ENCODE measurements around the gene ZNF648.

ZNF648 gene

DNA sequence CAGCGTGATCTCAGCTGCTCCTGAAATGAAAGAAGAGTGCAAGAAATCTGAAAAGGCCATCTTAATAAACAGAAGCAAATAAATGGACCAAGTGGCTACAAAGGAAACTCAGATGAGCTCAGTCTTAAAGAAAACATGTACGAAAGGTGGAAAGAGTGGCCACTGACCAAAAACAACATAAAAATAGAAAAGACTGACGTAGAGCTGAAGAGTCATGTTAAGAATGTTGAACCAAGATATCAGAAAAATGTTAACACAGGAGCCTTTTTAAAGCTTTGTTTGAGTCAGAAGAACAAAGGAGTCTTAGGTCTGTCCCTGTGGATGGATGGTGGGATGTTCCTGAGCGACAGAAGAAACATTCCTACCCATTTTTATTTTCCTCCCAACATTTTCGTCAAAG lies 30.8 kb upstream of the ZNF648 start:
- no peak overlapping the region for H2AFZ ChIP-seq (ENCODE audit: low read depth, low read length, severe bottlenecking)
- no peaks in the 10 kb centered on the region for H3K9me3 ChIP-seq (ENCODE audit: insufficient read depth, low read length)
- H3K9ac ChIP-seq (ENCODE audit: low read length), result no peak overlapping the region
- H4K20me1 ChIP-seq (ENCODE audit: low read depth, low read length), result no peaks in the 10 kb centered on the region
- no peaks in the 10 kb centered on the region for H3F3A ChIP-seq (ENCODE audit: insufficient read depth)
- no peaks in the 10 kb centered on the region for H3K36me3 ChIP-seq (ENCODE audit: low read length)
- H3K79me2 ChIP-seq (ENCODE audit: insufficient read depth, low read length), result no peaks in the 10 kb centered on the region
- no peak overlapping the region for H3K27ac ChIP-seq (ENCODE audit: low read depth, low read length)
- H3K9me2 ChIP-seq (replicated peaks; ENCODE audit: insufficient read depth, low read length), result no peaks in the 10 kb centered on the region
- H3K4me3 ChIP-seq (ENCODE audit: insufficient read depth, low read length, poor library complexity, severe bottlenecking), result no peak overlapping the region
- H3K27me3 ChIP-seq (ENCODE audit: low read length), result no peaks in the 10 kb centered on the region
- TF ChIP-seq EZH2phosphoT487 (conservative IDR thresholded peaks at IDR 0.05; ENCODE audit: low read length), result no peak
- TF ChIP-seq CTCF (IDR thresholded peaks at IDR 0.05; ENCODE audit: insufficient read depth, low read length, poor library complexity, severe bottlenecking), result no peak
- H3K4me2 ChIP-seq (ENCODE audit: low read depth, low read length, poor library complexity, severe bottlenecking), result no peak overlapping the region

DNA sequence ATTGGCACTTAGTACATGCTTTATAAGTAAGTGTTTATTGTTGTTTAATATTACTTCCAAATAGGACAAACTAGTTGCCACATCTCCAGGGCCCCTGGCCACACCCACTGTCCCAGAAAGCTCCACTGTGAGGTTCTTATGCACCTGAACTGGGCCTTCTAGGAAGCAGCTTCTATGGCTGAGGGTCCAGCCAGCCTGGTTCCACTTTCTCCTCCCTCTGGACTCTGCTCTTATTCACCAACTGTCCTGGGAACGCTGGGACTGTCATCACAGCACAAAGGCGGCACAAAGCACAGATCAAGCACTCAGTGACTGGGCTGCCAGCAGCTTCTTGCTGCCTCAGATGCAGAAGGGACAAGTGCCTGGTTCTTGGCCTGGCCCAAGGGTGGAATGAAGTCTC lies 29.6 kb upstream of the ZNF648 start:
- Histone ChIP-seq H3K9me3 (ENCODE audit: insufficient read depth, low read length) (no peaks in the 10 kb centered on the region), H3F3A (ENCODE audit: insufficient read depth) (no peaks in the 10 kb centered on the region), H3K27ac (ENCODE audit: low read depth, low read length) (no peak overlapping the region), H3K9me2 (replicated peaks; ENCODE audit: insufficient read depth, low read length) (no peaks in the 10 kb centered on the region), H3K36me3 (ENCODE audit: low read length) (no peaks in the 10 kb centered on the region), H3K79me2 (ENCODE audit: insufficient read depth, low read length) (no peaks in the 10 kb centered on the region), H3K4me2 (ENCODE audit: low read depth, low read length, poor library complexity, severe bottlenecking) (no peak overlapping the region), H4K20me1 (ENCODE audit: low read depth, low read length) (no peaks in the 10 kb centered on the region), H2AFZ (ENCODE audit: low read depth, low read length, severe bottlenecking) (no peak overlapping the region), H3K27me3 (ENCODE audit: low read length) (no peaks in the 10 kb centered on the region), H3K9ac (ENCODE audit: low read length) (no peak overlapping the region), H3K4me3 (ENCODE audit: insufficient read depth, low read length, poor library complexity, severe bottlenecking) (no peak overlapping the region)
- no peak for TF ChIP-seq CTCF (IDR thresholded peaks at IDR 0.05; ENCODE audit: insufficient read depth, low read length, poor library complexity, severe bottlenecking)
- no peak for TF ChIP-seq EZH2phosphoT487 (conservative IDR thresholded peaks at IDR 0.05; ENCODE audit: low read length)

GRCh38 chr1:182087719-182088350 lies 26.3 kb upstream of the ZNF648 start:
- no peak for TF ChIP-seq CTCF (IDR thresholded peaks at IDR 0.05; ENCODE audit: insufficient read depth, low read length, poor library complexity, severe bottlenecking)
- Histone ChIP-seq H4K20me1 (ENCODE audit: low read depth, low read length) (no peaks in the 10 kb centered on the region), H3F3A (ENCODE audit: insufficient read depth) (no peaks in the 10 kb centered on the region), H3K27me3 (ENCODE audit: low read length) (no peaks in the 10 kb centered on the region), H2AFZ (ENCODE audit: low read depth, low read length, severe bottlenecking) (no peak overlapping the region), H3K36me3 (ENCODE audit: low read length) (no peaks in the 10 kb centered on the region), H3K27ac (ENCODE audit: low read depth, low read length) (no peak overlapping the region), H3K9me3 (ENCODE audit: insufficient read depth, low read length) (no peaks in the 10 kb centered on the region), H3K9me2 (replicated peaks; ENCODE audit: insufficient read depth, low read length) (no peaks in the 10 kb centered on the region), H3K4me2 (ENCODE audit: low read depth, low read length, poor library complexity, severe bottlenecking) (no peak overlapping the region), H3K4me3 (ENCODE audit: insufficient read depth, low read length, poor library complexity, severe bottlenecking) (no peak overlapping the region), H3K9ac (ENCODE audit: low read length) (no peak overlapping the region), H3K79me2 (ENCODE audit: insufficient read depth, low read length) (no peaks in the 10 kb centered on the region)

Measured in SU-DHL-6 (cell line).